WERI-Rb-1 (cell line): ENCODE results near the gene MRPL33.

Experiments used
- DNase-seq: peaks from one replicate; pipeline ENCODE4 v3.0.0-alpha.2; 2020
- H3K27ac ChIP-seq: fragments of 250-450 bp; sonication (Bioruptor Pico); 2 replicates; pipeline ENCODE4 v1.5.1; 2020; ENCODE audit warnings: mild to moderate bottlenecking, moderate library complexity
- H3K27me3 ChIP-seq: fragments of 250-450 bp; sonication (Bioruptor Pico); 2 replicates; pipeline ENCODE4 v1.5.1; 2021; ENCODE audit warnings: mild to moderate bottlenecking, low read depth, moderate library complexity; ENCODE audit not compliant: insufficient read depth, severe bottlenecking
- H3K36me3 ChIP-seq: fragments of 250-450 bp; sonication (Bioruptor Pico); 2 replicates; pipeline ENCODE4 v1.5.1; 2020; ENCODE audit warnings: mild to moderate bottlenecking, moderate library complexity
- H3K4me3 ChIP-seq: 2 replicates; pipeline ENCODE4 v1.5.1; 2011; ENCODE audit warnings: low read depth, mild to moderate bottlenecking, control low read depth, low read length
- H3K9me3 ChIP-seq: fragments of 250-450 bp; sonication (Bioruptor Pico); 2 replicates; pipeline ENCODE4 v1.5.1; 2021; ENCODE audit warnings: mild to moderate bottlenecking, moderate library complexity; ENCODE audit not compliant: severe bottlenecking
- TF ChIP-seq, protein P1 (sequence below): IDR thresholded peaks from 2 replicates; pipeline ENCODE4 v1.5.1; 2011; ENCODE audit warnings: low read depth, mild to moderate bottlenecking, control low read depth, inconsistent platforms, low read length

Gene MRPL33

DNA sequence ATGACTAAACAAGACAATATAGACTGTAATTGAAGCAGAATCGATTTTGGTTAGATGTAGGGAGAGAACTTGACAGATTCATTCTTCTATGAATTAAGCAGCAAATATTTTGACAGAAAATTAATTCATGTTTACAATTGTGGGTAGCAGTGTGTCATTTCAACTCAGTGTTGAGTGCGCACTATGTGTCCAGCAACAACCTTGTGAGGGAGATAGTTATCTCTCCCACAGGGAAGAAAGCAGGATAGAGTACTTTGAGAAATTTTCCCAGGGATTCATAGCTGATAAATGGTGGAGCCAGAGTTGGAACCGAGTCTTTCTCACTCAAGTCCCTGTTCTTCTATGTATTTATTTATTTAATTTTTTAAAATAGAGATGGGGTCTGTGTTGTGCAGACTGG, 5.2 kb downstream of the MRPL33 start:
- DNase-seq = no peak
- Histone ChIP-seq H3K27me3 (no peaks in the 10 kb centered on the region), H3K9me3 (no peaks in the 10 kb centered on the region), H3K4me3 (no peak overlapping the region), H3K27ac (no peak overlapping the region), H3K36me3 (peaks cover 36% of the 10 kb centered on the region)
- TF ChIP-seq, protein P1, sequence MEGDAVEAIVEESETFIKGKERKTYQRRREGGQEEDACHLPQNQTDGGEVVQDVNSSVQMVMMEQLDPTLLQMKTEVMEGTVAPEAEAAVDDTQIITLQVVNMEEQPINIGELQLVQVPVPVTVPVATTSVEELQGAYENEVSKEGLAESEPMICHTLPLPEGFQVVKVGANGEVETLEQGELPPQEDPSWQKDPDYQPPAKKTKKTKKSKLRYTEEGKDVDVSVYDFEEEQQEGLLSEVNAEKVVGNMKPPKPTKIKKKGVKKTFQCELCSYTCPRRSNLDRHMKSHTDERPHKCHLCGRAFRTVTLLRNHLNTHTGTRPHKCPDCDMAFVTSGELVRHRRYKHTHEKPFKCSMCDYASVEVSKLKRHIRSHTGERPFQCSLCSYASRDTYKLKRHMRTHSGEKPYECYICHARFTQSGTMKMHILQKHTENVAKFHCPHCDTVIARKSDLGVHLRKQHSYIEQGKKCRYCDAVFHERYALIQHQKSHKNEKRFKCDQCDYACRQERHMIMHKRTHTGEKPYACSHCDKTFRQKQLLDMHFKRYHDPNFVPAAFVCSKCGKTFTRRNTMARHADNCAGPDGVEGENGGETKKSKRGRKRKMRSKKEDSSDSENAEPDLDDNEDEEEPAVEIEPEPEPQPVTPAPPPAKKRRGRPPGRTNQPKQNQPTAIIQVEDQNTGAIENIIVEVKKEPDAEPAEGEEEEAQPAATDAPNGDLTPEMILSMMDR = no peak

DNA sequence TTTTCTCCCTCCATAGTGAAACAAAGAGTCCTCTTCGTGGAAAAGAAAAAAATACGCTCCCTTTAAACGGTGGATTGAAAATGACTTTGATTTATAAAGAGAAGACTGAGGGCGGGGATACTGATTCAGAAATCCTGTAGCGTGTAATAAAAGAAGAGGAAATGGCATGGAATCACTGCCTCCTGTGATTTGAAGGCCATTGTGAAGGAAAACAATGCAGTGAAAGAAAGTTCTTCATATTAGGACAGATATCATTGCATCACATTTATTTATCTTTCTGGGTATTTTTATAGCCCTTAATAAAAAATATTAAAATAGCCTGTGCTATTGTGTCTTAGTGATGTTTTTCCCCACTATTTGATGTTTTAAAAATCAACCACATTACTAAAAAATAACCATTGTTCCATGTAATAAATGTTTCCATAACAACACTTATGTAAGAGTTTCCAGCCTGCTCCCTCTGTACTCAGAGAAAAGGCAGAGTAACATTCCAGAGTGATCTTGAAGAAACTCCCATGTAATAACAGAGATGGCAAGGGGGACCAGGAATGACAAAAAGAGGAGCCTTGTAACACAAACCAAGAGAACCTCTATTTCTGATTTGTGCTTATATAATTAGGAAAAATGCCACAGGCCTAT, 8.0 kb downstream of the MRPL33 start:
- Histone ChIP-seq H3K9me3 (no peaks in the 10 kb centered on the region), H3K27me3 (no peaks in the 10 kb centered on the region), H3K27ac (no peak overlapping the region), H3K4me3 (no peak overlapping the region), H3K36me3 (peaks cover 22% of the 10 kb centered on the region)
- TF ChIP-seq, protein P1 = no peak
- DNase-seq = no peak

DNA sequence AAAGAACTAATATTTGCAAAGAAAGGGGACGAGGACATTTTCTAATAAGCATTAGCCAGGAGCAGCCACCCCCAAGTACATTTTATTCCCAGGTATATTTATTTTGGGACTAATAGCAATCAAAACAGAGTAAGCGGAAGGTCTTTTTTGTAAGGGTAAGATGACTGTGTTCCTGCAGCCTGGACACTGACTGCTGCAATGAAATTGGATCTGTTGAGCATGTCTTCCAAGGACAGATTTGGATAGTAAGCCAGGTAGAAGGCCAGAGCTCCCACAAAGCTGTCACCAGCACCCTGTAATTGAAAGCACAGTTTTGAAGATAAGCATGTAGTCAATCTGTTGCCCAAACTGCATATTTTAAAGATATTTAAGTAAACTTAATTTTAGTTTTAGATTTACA, 10.0 kb downstream of the MRPL33 start:
- TF ChIP-seq, protein P1 = no peak
- Histone ChIP-seq H3K36me3 (peaks cover 15% of the 10 kb centered on the region), H3K27me3 (no peaks in the 10 kb centered on the region), H3K4me3 (no peak overlapping the region), H3K27ac (no peak overlapping the region), H3K9me3 (no peaks in the 10 kb centered on the region)
- DNase-seq = no peak

DNA sequence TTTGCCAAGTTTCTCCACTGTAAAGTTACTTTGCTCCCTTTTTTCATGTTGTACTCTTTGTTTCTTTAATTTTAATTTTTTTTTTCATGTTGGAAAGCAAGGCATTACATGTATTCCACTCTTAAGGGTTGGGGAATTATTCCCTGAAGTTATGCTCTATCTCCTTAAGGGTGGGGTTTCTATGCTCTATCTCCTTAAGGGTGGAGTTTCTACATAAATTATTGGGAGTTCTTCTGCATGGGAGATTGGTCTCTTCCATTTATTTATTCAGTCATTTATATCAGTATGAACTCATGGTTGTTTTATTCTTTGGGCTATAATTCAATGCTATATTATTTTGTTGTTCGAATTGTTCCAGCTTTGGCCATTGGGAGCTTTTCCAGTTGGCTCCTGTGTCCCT, 11.2 kb downstream of the MRPL33 start:
- H3K27ac ChIP-seq = no peak overlapping the region
- DNase-seq = no peak
- no peaks in the 10 kb centered on the region for H3K27me3 ChIP-seq
- no peaks in the 10 kb centered on the region for H3K9me3 ChIP-seq
- no peak overlapping the region for H3K4me3 ChIP-seq
- peaks cover 12% of the 10 kb centered on the region for H3K36me3 ChIP-seq
- TF ChIP-seq, protein P1 = no peak

DNA sequence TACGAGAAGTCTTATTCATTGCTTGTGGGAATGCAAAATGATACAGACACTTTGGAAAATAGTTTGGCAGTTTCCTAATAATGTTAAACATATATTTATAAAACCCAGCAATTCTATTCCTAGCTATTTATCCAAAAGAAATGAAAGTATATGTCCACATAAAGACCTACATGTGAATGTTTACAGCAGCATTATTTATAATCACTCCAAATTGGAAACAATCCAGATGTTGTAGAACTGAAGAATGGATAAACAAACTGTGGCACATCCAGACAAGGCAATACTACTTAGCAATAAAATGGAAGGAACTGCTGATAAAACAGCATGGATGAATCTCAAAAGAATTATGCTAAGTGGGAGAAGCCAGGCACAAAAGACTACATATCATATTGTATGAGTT, 19.3 kb downstream of the MRPL33 start:
- TF ChIP-seq, protein P1 = no peak
- H3K36me3 ChIP-seq = no peaks in the 10 kb centered on the region
- no peak for DNase-seq
- H3K27me3 ChIP-seq = no peaks in the 10 kb centered on the region
- no peak overlapping the region for H3K27ac ChIP-seq
- H3K4me3 ChIP-seq = no peak overlapping the region
- peaks cover 3% of the 10 kb centered on the region for H3K9me3 ChIP-seq

DNA sequence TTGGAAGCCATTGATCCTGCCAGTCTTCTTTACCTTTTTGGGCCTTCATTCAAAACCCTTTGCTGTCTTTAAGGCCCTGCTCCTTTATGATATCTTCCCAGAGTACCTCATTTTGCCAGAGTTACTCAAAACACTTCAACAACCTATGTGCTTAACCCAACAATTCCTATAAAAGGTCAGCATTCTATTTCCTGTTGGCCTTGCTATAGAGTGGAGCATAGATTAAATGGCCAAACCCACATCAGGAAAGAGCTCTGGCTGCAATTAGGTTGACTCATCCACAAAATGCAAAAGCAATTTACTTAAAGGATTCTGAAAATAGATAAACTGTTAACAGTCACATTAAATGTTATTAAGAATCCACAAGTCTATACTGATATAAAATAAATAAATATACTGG, 21.2 kb downstream of the MRPL33 start:
- no peak overlapping the region for H3K27ac ChIP-seq
- DNase-seq = no peak
- no peaks in the 10 kb centered on the region for H3K27me3 ChIP-seq
- no peaks in the 10 kb centered on the region for H3K36me3 ChIP-seq
- TF ChIP-seq, protein P1 = no peak
- no peak overlapping the region for H3K4me3 ChIP-seq
- peaks cover 3% of the 10 kb centered on the region for H3K9me3 ChIP-seq
